Astrocyte of the spinal cord (primary cell): Measurements from ENCODE around the gene STARD5.

Experiments
- DNase-seq: peaks from one replicate; pipeline ENCODE4 v3.0.0; 2011; ENCODE audit warnings: low read depth, low spot score
- H3K4me3 ChIP-seq: 2 replicates; pipeline ENCODE4 v1.5.1; 2011; ENCODE audit warnings: low read depth, mild to moderate bottlenecking, low read length, moderate library complexity
- in situ Hi-C: cut with HindIII; loops from 2 replicates; pipeline ENCODE4 v1.10.0; 2017; ENCODE audit warnings: low sequenced_read_pairs
- TF ChIP-seq, protein P1 (sequence below): IDR thresholded peaks from 2 replicates; pipeline ENCODE4 v1.5.1; 2012; ENCODE audit warnings: low read depth, mild to moderate bottlenecking, low read length, inconsistent platforms

Gene STARD5

DNA sequence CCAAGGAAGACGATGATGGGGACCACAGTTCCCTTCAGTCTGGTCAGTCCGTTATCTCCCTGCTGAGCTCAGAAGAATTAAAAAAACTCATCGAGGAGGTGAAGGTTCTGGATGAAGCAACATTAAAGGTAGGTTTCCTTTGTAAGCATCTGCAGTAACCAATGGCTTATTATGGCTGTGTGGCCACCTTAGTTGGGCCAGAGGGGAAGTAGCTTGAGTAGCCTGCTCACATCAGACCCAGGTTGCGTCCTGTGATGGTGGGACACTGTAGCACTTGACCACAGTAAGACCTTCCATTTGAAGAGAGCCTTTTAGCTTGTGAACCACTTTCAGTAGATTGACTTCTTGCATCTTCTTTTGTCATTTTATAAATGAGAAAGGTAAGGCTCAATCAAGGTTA is 22.6 kb downstream of the STARD5 start:
- H3K4me3 ChIP-seq: no peak overlapping the region
- TF ChIP-seq, protein P1, sequence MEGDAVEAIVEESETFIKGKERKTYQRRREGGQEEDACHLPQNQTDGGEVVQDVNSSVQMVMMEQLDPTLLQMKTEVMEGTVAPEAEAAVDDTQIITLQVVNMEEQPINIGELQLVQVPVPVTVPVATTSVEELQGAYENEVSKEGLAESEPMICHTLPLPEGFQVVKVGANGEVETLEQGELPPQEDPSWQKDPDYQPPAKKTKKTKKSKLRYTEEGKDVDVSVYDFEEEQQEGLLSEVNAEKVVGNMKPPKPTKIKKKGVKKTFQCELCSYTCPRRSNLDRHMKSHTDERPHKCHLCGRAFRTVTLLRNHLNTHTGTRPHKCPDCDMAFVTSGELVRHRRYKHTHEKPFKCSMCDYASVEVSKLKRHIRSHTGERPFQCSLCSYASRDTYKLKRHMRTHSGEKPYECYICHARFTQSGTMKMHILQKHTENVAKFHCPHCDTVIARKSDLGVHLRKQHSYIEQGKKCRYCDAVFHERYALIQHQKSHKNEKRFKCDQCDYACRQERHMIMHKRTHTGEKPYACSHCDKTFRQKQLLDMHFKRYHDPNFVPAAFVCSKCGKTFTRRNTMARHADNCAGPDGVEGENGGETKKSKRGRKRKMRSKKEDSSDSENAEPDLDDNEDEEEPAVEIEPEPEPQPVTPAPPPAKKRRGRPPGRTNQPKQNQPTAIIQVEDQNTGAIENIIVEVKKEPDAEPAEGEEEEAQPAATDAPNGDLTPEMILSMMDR: no peak
- DNase-seq: no peak
- in situ Hi-C loops: no loop called here

DNA sequence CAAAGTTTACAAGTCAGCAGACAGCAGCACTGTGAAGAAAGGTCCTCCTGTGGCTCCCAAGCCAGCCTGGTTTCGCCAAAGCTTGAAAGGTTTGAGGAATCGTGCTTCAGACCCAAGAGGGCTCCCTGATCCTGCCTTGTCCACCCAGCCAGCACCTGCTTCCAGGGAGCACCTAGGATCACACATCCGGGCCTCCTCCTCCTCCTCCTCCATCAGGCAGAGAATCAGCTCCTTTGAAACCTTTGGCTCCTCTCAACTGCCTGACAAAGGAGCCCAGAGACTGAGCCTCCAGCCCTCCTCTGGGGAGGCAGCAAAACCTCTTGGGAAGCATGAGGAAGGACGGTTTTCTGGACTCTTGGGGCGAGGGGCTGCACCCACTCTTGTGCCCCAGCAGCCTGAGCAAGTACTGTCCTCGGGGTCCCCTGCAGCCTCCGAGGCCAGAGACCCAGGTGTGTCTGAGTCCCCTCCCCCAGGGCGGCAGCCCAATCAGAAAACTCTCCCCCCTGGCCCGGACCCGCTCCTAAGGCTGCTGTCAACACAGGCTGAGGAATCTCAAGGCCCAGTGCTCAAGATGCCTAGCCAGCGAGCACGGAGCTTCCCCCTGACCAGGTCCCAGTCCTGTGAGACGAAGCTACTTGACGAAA is 24.2 kb downstream of the STARD5 start:
- in situ Hi-C loops: no loop called here
- no peak overlapping the region for H3K4me3 ChIP-seq
- TF ChIP-seq, protein P1: no peak
- no peak for DNase-seq

DNA sequence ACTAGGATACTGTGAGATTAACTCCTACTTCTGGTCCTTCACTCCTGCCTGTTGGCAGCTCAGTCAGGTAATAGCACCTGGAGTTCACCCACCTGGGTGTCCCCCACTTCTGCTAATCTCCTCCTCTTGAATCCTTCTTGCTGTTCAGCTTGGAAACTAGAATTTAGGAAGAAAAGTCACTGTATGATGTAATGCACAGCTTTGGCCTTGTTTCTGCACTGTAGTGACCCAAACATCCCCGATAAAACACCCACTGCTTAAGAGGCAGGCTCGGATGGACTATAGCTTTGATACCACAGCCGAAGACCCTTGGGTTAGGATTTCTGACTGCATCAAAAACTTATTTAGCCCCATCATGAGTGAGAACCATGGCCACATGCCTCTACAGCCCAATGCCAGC is 24.8 kb downstream of the STARD5 start:
- no peak overlapping the region for H3K4me3 ChIP-seq
- in situ Hi-C loops: no loop called here
- no peak for DNase-seq
- TF ChIP-seq, protein P1: no peak

DNA sequence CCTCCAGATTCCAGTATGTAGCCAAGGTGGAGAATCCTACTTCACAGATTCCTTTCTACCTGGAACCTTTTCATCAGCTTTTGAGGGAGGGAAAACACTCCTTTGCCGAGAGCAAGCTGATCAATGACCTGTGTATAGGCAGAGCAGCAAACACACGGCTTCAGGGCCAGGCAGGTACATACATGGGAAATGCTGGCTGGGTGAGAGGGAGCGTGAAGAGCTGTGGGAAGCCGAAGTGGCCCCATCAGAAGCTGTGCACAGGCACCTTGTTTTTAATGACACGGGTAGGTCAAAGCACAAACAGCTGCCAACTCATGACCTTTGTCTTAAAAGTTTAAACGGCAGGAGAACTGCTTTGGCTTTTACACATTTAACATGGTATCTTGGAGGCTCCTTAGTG is 25.3 kb downstream of the STARD5 start:
- H3K4me3 ChIP-seq: no peak overlapping the region
- in situ Hi-C loops: no loop called here
- no peak for DNase-seq
- TF ChIP-seq, protein P1: no peak

DNA sequence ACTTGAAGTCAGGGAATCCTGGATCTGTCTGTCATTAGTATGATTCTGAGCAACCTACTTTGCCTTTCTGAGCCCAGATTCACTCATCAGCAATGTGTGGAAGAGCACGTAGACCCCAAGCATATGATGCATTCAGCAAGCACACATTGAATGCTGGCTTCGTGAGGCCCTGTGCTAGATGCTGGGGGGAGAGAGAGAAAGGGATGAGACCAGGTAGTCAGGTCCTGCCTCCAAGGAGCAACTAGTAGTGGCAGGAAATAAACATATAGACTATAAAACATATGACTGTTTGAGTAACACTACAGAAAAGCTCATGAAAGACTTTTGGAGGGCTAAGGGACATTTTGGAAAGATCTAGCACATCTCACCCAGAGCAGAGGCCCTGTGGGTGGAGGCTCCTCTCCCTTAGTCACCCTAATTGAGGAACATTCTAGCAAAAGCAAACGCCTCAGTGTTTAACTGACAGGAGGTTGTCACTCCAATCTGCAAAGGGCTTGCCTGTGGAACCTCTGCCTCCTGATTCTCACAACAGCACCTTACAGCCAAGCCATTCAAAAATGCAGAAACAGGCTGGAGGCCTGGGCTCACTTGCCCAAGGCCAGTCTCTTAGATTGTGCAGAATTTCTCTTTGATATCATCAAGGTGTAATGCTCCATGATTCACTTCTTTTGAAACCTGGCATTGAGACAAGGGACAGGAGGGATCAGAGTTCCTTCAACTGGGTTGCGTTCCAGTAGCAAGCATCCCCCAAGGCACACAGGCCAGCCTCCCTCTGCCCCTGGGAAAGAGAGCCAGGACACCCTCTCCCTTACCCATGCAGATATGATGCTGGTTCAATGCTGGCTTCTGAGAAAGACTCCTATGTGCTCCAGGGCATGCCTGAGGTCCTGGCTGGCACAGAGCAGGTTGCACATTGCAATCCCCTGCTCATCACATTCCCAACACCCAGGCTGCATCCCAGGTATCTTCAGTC is 26.1 kb downstream of the STARD5 start:
- TF ChIP-seq, protein P1: no peak
- in situ Hi-C loops: no loop called here
- no peak overlapping the region for H3K4me3 ChIP-seq
- no peak for DNase-seq

DNA sequence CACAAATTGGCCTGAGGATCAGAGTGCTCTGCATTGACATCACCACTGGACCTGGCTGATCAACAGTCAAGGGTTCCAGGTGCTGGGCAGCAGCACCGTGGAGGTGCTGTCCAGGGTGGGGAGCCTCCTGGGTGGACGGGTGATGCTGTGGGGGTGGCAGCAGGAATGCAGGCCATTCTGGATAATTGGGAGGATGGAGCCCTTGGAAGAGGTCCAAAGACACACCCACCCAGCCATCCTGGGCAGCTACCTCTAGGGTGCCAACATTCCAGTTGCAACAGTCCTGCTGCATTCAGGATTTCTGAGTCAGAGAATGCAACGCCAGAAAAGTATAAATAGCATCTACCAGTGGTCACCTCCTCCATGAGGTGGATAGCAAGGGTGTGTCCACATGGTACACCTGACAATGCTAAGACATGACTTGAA is 26.8 kb downstream of the STARD5 start:
- no peak for DNase-seq
- no peak overlapping the region for H3K4me3 ChIP-seq
- in situ Hi-C loops: no loop called here

More for the DNA sequence above, 26.8 kb downstream of the STARD5 start:
- TF ChIP-seq, protein P1: no peak
